ENCODE results near the gene ADCY4.

GRCh38 chr14:24285351-24285750, 49.5 kb downstream of the ADCY4 start:
- TF ChIP-seq POLR2A (IDR thresholded peaks at IDR 0.05) (no peak), CTCF (IDR thresholded peaks at IDR 0.05) (no peak)

All from testis (tissue), 2 donors.